Measurements from ENCODE around the gene APLP2.
"Not testable (repeated sequence)": the region's sequence is repeated elsewhere in the genome, so short reads cannot be mapped to it uniquely, and the experiment has no call there.

The APLP2 gene

DNA sequence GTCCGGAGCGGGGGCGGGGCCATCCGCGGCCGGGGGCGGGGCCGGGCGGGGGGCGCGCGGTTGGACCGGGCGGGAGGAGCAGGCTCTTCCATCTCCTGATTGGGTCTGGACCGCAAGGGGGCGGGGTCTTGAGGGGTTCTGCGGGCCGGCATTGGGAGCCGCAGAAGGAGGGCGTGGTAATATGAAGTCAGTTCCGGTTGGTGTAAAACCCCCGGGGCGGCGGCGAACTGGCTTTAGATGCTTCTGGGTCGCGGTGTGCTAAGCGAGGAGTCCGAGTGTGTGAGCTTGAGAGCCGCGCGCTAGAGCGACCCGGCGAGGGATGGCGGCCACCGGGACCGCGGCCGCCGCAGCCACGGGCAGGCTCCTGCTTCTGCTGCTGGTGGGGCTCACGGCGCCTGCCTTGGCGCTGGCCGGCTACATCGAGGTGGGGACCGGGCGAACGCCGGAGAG, at the start of gene APLP2:
Gene APLP2 (plus strand): TSS at position 236 of the 450 bp plus-strand sequence. CDS start 84 bp downstream, at position 320.
- peak; percentile 99 for DNase-seq (ENCODE audit: low read depth, low spot score)

DNA sequence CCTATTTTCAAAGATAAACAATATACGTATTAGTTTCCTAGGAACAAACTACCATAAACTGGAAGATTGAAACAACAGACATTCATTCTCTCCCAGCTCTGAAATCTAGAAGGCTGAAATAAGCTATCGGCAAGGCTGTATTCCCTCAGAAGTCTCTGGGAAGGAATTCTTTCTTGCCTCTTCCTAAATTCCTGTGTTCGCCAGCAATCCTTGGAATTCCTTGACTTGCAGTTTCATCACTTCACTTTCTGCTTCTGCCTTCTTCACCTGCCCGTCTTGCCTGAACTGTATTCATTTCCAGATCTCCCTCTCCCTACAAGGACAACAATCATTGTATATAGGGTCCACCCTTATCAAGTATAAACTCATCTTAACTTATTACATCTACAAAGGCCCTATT, 49.4 kb upstream of the APLP2 start:
- DNase-seq (ENCODE audit: low read depth, low spot score): peak; percentile 31

DNA sequence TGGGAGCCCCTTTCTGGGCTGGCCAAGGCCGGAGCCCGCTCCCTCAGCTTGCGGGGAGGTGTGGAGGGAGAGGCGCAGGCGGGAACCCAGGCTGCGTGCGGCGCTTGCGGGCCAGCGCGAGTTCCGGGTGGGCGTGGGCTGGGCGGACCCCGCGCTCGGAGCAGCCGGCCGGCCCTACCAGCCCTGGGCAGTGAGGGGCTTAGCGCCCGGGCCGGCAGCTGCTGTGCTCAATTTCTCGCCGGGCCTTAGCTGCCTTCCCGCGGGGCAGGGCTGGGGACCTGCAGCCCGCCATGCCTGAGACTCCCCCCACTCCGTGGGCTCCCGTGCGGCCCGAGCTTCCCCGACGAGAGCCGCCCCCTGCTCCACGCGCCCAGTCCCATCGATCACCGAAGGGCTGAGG, 48.1 kb upstream of the APLP2 start:
- not testable (repeated sequence) for DNase-seq (ENCODE audit: low read depth, low spot score)

DNA sequence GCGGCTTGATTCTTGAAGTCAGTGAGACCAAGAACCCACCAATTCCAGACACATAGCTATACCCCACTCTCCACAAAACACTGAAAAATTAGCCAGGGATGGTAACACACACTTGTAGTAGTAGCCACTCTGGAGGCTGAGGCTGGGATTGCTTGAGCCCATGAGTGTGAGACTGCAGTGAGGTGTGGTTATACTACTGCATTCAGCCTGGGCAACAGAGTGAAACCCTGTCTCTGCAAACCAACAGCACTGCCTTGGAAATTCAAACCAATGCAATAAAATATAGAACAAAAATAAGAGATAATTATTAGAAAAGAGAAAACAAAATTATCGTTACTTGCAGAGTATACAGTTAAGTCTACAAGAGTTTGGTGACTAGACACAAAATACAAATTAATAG, 46.9 kb upstream of the APLP2 start:
- no peak for DNase-seq (ENCODE audit: low read depth, low spot score)

DNA sequence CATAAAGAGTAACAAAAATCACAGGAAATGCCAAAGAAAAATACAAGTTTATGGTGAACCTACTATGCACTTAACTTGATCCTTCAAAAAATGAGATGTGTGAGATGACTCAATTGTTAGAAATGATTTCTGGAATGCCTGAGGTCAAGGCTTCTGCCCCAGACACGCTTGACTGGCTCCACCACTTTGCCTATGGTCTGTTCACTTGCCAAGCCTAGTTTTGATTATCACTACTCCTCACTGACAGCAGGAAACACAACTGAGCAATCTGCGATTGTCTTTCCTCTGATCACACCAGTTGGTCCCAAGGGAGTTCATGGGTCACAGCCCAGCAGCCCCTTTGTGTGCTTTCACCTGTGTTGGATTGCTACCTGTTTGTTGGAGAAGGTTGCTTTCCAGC, 46.5 kb upstream of the APLP2 start:
- no peak for DNase-seq (ENCODE audit: low read depth, low spot score)

DNA sequence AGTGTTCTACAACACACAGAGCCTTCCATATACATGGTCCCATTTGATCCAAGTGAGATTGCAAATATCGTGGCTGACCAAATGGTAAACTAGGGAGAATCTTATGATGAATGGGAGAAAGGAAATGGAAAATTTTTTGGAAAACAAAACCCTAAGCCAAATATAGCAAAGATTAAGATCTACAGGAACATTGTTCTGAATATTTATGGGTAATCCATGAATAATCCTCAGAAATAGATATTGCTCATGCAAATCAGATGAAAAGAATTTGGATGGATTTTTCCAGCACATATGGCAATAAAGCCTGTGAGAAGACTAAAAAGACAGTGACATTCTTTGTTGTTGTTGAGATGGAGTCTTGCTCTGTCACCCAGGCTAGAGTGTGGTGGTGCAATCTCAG, 45.3 kb upstream of the APLP2 start:
- no peak for DNase-seq (ENCODE audit: low read depth, low spot score)

DNA sequence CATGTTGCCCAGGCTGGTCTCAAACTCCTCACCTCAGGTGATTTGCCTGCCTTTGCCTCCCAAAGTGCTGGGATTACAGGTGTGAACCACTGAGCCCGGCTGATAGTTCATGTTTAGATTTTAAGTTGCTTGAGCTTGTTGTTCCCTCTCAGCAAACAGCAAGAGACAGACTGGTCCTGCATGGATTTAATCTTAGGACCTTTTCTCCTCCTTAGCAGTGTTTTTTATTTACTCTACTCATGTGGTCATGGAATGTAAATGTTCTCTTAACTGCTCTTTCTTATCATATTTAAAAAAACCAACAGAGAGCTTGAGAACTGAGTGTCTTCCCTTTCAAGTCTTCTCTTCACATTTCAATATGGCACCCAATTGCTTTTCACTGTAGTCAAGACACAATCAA, 44.3 kb upstream of the APLP2 start:
- DNase-seq (ENCODE audit: low read depth, low spot score): no peak

DNA sequence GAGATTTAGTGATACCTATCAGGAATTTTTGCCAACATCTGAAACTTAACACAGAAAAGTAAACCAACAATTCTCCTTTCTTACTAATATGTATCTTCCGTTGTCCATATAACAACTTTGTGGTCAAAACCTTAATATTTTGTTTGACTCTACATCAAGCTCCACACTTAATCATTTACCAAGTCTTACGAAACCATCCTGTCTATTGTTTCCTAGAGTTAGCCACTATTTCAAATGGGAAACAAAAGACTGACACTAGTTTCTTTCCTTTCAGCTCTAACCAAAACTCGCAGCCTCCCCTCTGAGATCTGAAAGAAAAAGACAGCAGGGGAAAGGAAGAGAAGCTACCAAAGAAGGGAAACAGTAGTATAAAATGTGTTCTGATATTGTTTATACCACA, 40.6 kb upstream of the APLP2 start:
- no peak for DNase-seq (ENCODE audit: low read depth, low spot score)

DNA sequence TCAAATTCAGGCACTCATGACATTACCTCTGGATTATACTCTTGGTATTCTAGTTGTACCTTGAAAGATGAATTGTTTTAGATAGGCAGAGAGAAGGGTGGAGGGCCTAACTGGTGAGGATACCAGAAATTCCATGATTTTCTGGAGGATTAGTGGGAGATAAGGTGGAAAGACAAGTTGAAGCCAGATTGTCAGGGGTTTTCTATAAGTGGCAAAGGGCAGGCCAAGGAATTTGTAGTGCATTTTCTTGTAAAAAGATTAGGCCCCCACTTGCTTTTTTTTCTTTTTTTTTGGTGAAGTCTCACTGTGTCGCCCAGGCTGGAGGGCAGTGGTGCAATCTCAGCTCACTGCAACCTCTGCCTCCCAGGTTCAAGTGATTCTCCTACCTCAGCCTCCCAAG, 38.6 kb upstream of the APLP2 start:
- peak; percentile 16 for DNase-seq (ENCODE audit: low read depth, low spot score)

DNA sequence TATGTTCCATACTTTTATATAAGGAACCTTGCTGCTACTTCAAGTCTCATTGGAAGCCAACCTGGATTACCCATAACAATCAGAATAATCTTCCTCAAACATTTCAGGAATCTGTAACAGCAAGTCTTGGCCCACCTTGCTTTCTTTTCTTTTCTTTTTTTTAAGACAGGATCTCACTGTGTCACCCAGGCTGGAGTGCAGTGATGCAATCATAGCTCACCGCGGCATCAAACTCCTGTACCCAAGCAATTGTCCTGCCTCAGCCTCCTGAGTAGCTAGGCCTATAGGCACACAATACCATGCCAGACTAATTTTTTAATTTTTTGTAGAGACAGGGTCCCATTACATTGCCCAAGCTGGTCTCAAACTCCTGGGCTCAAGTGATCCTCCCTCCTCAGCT, 37.7 kb upstream of the APLP2 start:
- DNase-seq (ENCODE audit: low read depth, low spot score): no peak

DNA sequence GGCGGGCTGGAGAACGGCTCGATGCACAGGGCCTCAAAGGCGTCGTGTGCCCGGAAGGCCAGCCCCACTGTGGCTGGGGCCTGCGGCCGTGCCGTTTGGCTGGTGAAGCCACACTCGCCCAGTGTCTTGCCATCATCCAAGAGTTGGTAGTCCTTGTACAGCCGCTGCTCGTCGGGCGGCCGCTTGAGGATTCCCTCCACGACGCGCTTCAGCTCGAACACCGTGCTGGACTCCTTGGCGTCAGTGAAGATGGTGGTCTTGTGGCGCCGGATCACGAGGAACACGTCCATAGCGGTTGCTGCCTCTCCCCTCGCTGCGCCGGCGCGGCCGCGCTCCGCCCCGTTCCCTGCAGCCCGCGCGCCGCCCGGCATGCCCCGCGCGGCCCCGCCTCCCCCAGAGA, 36.8 kb upstream of the APLP2 start:
- DNase-seq (ENCODE audit: low read depth, low spot score): no peak

DNA sequence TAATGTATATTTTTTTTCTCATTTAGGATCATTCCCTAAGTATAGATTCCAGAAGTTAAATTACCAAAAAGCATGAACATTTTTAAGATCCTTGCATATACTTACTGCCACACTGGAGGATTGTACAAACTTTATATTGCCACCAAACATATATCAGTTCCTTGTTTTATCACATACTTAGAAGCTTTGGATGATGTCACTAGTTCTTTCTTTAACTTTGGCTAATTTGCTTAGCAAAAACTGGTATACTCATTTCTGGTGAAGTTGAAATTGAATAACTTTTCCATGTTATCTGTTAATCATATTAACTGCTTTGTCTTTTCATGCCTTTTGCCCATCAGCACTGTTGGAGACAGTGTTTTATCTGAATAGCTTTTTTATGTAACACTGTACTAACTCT, 35.5 kb upstream of the APLP2 start:
- no peak for DNase-seq (ENCODE audit: low read depth, low spot score)

DNA sequence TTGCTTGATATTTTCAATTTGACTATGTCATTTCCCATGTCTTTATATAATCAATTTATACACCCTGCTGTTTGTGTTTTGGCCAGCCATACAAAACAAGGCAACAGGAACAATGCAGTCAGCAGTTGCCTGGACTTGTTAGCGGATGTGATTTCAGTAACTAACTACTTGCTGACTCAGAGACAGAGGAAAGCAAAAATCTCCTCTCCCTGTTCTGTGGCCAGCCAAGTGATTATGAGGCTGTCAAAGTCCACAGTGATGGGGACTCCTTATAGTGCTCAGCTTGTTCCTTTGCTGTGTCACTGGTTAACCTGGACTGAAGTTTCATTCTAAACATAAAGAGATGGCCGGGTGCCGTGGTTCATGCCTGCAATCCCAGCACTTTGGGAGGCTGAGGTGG, 32.6 kb upstream of the APLP2 start:
- no peak for DNase-seq (ENCODE audit: low read depth, low spot score)

DNA sequence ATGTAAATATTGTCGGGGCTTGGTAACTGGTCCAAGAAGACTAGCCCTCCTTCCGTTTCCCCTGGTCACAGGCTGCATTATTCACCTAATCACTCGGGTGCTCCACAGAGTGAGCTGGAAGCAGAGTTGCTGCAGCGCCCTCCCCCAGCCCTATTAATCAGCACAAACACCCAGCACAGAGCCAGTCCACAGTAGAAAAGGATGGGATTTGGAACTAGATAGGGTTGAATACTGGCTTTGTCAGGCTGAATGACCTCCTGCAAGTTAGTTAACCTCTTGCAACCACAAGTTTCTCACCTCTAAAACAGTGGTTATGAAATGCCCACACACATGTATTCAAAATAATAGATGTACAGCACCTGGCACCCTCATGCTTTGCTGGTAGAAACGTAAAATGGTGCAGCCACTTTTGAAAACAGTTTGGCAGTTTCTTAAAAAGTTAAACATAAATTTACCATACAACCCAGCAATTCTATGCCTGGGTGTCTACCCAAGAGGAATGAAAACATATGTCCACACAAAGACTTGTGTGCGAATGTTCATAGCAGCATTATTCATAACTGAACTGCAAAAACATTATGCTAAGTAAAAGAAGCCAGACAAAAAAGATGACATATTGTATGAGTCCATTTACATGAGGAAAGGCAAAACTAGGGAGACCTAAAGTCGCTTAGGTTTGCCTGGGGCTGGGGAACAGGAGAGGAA, 31.7 kb upstream of the APLP2 start:
- peak; percentile 32 for DNase-seq (ENCODE audit: low read depth, low spot score)

DNA sequence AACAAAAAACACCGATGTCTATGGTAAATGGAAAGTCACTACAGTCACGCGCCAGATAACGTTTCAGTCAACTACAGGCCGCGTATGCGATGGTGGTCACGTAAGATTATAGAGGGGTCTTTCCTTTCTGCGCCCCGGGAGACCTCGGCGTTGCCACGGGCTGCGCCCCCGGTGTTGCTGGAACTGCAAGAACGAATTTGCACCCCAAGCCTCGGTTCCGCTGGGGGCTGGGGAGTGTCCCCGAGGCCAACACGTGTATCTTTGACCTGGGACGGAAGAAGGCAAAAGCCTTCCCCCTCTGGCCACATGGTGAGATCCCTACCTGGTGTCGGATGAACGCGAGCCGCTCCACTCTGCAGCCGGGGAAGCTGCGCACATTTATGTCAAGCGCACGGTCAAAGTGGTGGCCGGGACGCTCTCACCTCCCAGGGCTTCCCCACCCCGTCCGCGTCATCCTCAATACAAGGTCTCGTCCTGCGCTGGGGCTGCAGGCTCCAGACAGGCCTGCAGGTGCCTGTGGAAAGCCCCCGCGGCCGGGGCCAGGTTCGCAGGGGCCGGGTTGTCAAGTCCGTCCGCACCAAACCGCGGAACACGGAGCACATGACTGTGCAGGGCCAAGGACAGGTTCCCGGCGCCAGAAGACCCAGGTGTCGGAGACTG, 29.3 kb upstream of the APLP2 start:
- DNase-seq (ENCODE audit: low read depth, low spot score): no peak

DNA sequence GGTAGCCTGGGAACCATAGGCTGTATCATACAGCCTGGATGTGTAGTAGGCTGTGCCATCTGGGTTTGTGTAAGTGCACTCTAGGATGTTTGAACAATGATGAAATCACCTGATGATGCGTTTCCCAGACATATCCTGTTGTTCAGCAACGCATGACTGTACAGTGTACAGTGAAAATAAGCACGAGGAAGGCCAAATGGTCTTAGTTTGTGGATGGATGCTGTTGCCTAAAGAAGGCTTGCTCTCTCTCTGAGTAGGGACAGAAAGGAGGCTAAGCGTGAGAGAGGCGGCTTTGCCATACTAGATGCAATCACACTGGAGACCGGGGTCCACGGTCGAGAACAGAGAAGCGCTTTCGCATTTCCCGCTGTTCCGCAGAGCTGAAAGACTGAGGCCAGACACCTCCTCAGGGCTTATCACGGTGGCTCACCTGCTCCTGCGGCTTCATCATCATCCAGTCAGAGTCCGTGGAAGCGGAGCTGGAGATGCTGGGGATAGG, 27.6 kb upstream of the APLP2 start:
- DNase-seq (ENCODE audit: low read depth, low spot score): no peak

DNA sequence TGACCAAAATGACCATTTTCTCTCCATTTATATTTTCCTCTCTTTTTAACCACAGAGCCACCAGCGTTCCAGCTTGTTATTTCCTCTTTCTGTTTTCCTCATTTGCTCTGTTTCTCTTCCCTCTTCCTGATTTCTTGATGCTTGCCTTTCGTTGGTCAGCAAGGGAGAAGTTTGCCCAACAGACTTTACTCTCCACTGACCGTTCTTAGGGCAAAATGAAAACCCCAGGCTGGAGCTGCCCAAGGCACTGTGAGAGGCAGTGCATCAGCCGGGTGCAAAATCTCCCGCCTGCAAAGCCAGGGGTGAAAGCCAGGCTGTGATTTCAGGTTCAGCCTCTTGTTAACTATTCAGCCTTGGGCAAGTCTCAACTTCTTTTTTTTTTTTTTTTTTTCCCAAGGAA, 26.1 kb upstream of the APLP2 start:
- DNase-seq (ENCODE audit: low read depth, low spot score): no peak

DNA sequence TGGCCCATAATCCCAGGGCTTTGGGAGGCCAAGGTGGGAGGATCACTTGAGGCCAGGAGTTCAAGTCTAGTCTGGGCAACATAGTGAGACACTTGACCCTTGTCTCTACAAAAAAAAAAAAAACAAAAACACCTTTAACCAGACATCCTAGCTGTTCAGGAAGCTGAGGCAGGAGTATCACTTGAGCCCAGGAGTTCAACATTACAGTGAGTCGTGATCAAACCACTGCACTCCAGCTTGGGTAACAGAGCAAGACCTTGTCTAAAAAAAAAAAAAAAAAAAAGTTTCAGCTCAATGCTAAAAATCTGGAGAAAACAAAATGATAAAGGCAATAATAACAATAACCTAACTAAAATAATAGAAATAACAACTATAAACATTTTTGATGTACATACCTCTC, 22.6 kb upstream of the APLP2 start:
- DNase-seq (ENCODE audit: low read depth, low spot score): no peak

DNA sequence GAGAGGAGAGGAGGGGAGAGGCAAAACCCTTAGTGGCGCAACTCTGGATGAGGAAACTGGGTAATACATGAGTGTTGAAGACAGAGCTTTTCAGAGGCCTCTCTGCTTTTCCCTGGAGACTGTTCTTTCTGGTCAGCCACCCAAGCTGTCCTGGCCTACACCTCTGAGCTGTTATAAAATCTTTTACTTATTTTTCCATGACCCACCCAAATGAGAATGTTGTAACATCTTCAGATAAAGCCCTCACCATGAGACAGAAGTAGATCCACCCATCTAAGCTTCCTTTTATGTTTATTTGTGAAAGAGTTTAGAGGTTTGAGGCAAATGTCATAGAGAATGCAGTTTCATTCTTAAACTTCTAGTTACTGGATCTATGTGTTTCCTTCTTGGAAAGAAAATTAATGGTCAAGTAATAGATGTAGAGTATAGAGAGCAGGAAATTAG, 20.3 kb upstream of the APLP2 start:
- DNase-seq (ENCODE audit: low read depth, low spot score): no peak

DNA sequence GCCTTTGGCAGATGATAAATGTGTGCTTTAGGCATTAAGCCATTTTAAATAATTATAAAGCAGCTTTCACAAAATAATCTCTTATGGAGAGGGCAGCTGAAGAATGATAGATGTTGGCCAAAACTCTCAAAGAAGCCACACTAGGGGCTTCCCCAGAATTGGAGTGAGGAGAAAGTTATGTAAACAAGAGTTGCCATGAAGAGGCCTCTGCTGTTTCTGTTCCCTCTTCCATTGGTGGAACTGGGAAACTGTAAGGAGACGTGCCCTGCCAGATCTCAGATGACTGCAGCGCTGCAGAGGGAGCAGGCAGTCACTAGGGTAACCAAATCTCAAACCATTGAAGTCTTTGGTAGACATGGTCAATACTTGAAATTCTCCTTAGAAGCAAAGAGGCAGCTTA, 19.4 kb upstream of the APLP2 start:
- DNase-seq (ENCODE audit: low read depth, low spot score): no peak

DNA sequence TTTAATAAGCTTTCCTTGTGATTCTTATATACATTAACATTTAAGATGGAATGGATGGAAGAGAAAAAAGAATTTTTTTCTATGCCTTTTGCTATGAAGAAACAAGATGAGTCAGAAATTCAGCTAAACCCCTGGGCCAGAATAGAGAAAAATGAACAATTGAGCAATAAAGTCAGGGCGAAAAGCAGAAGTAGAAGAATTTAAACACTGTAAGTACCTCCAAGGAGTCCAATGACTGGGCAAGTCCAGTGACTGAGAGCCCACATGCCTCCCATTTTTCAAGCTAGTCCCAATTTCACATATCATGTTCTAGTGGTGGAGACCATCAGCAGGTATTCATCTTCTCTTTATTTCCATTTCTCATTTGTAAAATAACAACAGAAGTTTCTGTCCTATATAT, 18.6 kb upstream of the APLP2 start:
- no peak for DNase-seq (ENCODE audit: low read depth, low spot score)

DNA sequence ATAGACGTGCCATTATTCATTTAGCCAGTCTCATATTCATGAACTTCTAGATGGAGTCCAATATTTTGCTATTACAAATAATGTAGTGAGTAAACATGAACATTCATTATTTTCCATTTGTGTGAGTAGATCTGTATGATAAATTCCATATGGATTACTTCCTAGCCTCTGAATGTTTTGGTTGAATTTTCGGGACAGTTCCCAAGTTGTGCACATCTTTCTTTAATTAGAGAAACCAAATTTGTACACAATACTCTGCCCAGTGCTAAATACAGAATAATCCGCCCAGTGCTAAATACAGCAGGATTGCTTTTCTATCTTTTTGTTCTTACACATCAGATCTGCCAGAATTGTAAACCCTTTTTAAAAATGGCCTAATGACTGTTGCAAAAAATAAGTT, 17.1 kb upstream of the APLP2 start:
- DNase-seq (ENCODE audit: low read depth, low spot score): no peak

DNA sequence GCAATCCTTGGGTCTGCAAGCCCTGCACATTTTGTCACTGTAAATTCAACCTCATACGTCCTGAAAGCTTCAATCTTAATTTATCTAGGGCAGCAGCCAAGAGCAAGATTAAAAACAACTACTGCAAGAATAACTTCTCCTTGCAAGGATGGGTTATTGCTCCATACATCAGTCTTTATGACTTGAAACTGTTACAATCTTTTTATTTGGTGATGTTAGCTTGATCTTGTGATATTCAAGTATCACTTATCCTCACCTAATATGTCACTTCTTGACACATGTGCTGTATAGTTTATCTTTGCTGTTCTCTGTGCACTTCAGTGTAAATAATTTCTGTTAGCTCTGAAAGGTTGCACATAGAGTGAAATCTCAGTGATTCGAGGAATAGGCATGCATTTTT, 14.7 kb upstream of the APLP2 start:
- DNase-seq (ENCODE audit: low read depth, low spot score): no peak
